GM21381 (cell line): ENCODE data around the gene IMPA2.
"Not testable (repeated sequence)": the region's sequence is repeated elsewhere in the genome, so short reads cannot be mapped to it uniquely, and the experiment has no call there.

Experiments used
- ATAC-seq: cut with Tn5 transposase; IDR thresholded peaks from one replicate; pipeline ENCODE4 v1.9.1; 2021; ENCODE audit warnings: mild to moderate bottlenecking, moderate library complexity; ENCODE audit not compliant: unreplicated experiment

The IMPA2 gene

GRCh38 chr18:12027046-12027445 is 45.7 kb downstream of the IMPA2 start:
- no peak for ATAC-seq

GRCh38 chr18:12027480-12027879 is 46.2 kb downstream of the IMPA2 start:
- no peak for ATAC-seq

- no peak for ATAC-seq
Observed at GRCh38 chr18:12028040-12028628, 46.8 kb downstream of the IMPA2 start.

- no peak for ATAC-seq
Observed at GRCh38 chr18:12028674-12029073, 47.4 kb downstream of the IMPA2 start.

- no peak for ATAC-seq
Observed at GRCh38 chr18:12029786-12030584, 48.7 kb downstream of the IMPA2 start.

GRCh38 chr18:12030670-12031069 is 49.4 kb downstream of the IMPA2 start:
- ATAC-seq = no peak

GRCh38 chr18:12031181-12031580 is 49.9 kb downstream of the IMPA2 start:
- ATAC-seq = no peak

- ATAC-seq = no peak
Observed at GRCh38 chr18:12031846-12032245, 50.5 kb downstream of the IMPA2 start.

GRCh38 chr18:12032786-12033642 is 51.7 kb downstream of the IMPA2 start:
- ATAC-seq = no peak

- no peak for ATAC-seq
Observed at GRCh38 chr18:12033643-12034025, 52.3 kb downstream of the IMPA2 start.

GRCh38 chr18:12034241-12035100 is 53.2 kb downstream of the IMPA2 start:
- no peak for ATAC-seq

GRCh38 chr18:12035481-12035880 is 54.2 kb downstream of the IMPA2 start:
- no peak for ATAC-seq

- no peak for ATAC-seq
Observed at GRCh38 chr18:12036201-12036751, 55.0 kb downstream of the IMPA2 start.

- peak; percentile 11 for ATAC-seq
Observed at GRCh38 chr18:12038082-12038638, 56.9 kb downstream of the IMPA2 start.

- ATAC-seq = peak; percentile 77
Observed at GRCh38 chr18:12038639-12039539, 57.6 kb downstream of the IMPA2 start.

GRCh38 chr18:12039540-12039930 is 58.2 kb downstream of the IMPA2 start:
- ATAC-seq = not testable (repeated sequence)

- ATAC-seq = no peak
Observed at GRCh38 chr18:12041561-12041960, 60.3 kb downstream of the IMPA2 start.

GRCh38 chr18:12043811-12044210 is 62.5 kb downstream of the IMPA2 start:
- ATAC-seq = no peak

- ATAC-seq = no peak
Observed at GRCh38 chr18:12044591-12044990, 63.3 kb downstream of the IMPA2 start.
